Measurements from ENCODE around the gene MAGEA1. TPM values are rescaled to one million over a fixed set of nuclear protein-coding genes. Genes with fewer than 3 reads are reported as not detected.

The MAGEA1 gene
- total RNA-seq, 1 donor from 2014 or later = not detected

- Histone ChIP-seq H3K36me3 (no peaks in the 10 kb centered on the region), H3K9me3 (peaks cover under 1% of the 10 kb centered on the region), H3K27me3 (no peaks in the 10 kb centered on the region), H3K4me1 (no peaks in the 10 kb centered on the region), H3K27ac (no peak overlapping the region), H3K4me3 (no peak overlapping the region)
- intact Hi-C loops (cut with DNase I) = no loop called here
- TF ChIP-seq, protein P1, sequence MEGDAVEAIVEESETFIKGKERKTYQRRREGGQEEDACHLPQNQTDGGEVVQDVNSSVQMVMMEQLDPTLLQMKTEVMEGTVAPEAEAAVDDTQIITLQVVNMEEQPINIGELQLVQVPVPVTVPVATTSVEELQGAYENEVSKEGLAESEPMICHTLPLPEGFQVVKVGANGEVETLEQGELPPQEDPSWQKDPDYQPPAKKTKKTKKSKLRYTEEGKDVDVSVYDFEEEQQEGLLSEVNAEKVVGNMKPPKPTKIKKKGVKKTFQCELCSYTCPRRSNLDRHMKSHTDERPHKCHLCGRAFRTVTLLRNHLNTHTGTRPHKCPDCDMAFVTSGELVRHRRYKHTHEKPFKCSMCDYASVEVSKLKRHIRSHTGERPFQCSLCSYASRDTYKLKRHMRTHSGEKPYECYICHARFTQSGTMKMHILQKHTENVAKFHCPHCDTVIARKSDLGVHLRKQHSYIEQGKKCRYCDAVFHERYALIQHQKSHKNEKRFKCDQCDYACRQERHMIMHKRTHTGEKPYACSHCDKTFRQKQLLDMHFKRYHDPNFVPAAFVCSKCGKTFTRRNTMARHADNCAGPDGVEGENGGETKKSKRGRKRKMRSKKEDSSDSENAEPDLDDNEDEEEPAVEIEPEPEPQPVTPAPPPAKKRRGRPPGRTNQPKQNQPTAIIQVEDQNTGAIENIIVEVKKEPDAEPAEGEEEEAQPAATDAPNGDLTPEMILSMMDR (IDR thresholded peaks at IDR 0.05) = no peak
- TF ChIP-seq POLR2AphosphoS5 (IDR thresholded peaks at IDR 0.05; ENCODE audit: insufficient read depth in 1 of 2, low read depth in 1 of 2) (no peak), POLR2A (IDR thresholded peaks at IDR 0.05) (no peak)
- DNase-seq (ENCODE audit: extremely low spot score in 2 of 2) = no peak
These were observed 37.8 kb downstream of the MAGEA1 start for GRCh38 chrX:153216926-153217325.

DNA sequence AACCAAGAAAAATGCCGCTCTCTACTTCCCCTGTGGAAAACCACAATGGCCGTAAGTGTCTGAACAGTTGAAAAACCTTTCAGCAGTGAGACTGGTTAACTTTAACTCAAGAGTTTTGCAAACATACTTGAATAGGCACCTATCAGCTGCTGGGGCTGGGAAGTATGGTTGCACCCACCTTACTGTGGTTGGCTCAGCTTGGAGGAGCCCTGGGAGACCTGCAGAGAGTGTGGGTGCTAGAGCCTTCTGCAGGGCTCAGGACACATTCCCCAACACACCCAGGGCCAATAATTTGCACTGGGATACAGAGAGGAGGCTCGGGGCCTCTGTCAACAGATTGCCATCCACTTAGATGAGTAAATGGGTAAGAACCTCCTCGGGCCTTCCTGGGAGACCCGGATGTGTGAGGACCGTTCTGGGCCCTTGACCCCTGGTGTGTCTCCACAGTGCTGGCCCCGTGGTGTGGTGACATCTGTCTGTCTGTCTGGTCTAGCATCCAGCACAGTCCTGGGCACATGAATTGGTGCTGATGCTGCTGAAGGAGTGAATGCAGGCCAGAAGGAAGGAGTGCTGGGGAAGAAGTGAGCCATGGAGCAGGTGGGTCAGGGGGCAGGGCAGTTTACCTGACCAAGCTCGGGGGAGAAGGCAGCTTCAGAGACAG, 46.5 kb downstream of the MAGEA1 start:
- no peak overlapping the region for H3K27ac ChIP-seq
- intact Hi-C loops (cut with DNase I) = no loop called here

GRCh38 chrX:153226344-153227185, 47.5 kb downstream of the MAGEA1 start:
- DNase-seq (ENCODE audit: extremely low spot score in 2 of 2) = no peak
- Histone ChIP-seq H3K9me3 (no peaks in the 10 kb centered on the region), H3K27me3 (no peaks in the 10 kb centered on the region), H3K36me3 (no peaks in the 10 kb centered on the region), H3K27ac (no peak overlapping the region), H3K4me3 (no peak overlapping the region), H3K4me1 (no peaks in the 10 kb centered on the region)
- TF ChIP-seq POLR2AphosphoS5 (IDR thresholded peaks at IDR 0.05; ENCODE audit: insufficient read depth in 1 of 2, low read depth in 1 of 2) (no peak), POLR2A (IDR thresholded peaks at IDR 0.05) (no peak)
- TF ChIP-seq, protein P1 (IDR thresholded peaks at IDR 0.05) = no peak
- intact Hi-C loops (cut with DNase I) = no loop called here

More for the DNA sequence above, 46.5 kb downstream of the MAGEA1 start:
- DNase-seq (ENCODE audit: extremely low spot score in 2 of 2) = no peak
- TF ChIP-seq, protein P1 (IDR thresholded peaks at IDR 0.05) = no peak
- TF ChIP-seq POLR2A (IDR thresholded peaks at IDR 0.05) (no peak), POLR2AphosphoS5 (IDR thresholded peaks at IDR 0.05; ENCODE audit: insufficient read depth in 1 of 2, low read depth in 1 of 2) (no peak)
- no peaks in the 10 kb centered on the region for H3K36me3 ChIP-seq
- H3K27me3 ChIP-seq = no peaks in the 10 kb centered on the region
- no peaks in the 10 kb centered on the region for H3K4me1 ChIP-seq
- no peaks in the 10 kb centered on the region for H3K9me3 ChIP-seq
- no peak overlapping the region for H3K4me3 ChIP-seq

Other genes with a start within 250 kb of the MAGEA1 start
- gene PNMA5, start 185.2 kb upstream of the MAGEA1 start, total RNA-seq = not detected
- gene PNMA3, start 122.8 kb upstream of the MAGEA1 start, total RNA-seq = 0.49 TPM
- gene PNMA6A, start 106.8 kb upstream of the MAGEA1 start, total RNA-seq = 1.2 TPM
- gene PNMA6F, start 142.5 kb downstream of the MAGEA1 start, total RNA-seq = not detected
- gene ZNF275, start 154.9 kb downstream of the MAGEA1 start, total RNA-seq = 7.6 TPM
- gene PNMA6E, start 222.1 kb downstream of the MAGEA1 start, total RNA-seq = not detected
- gene ZFP92, start 232.2 kb downstream of the MAGEA1 start, total RNA-seq = 0.25 TPM

All from vagina (tissue), 2 donors.